Inflammatory macrophage treated with lipopolysaccharide for 1 hour (primary cell): ENCODE data around the gene SEPTIN11.
"Not testable (repeated sequence)": the region's sequence is repeated elsewhere in the genome, so short reads cannot be mapped to it uniquely, and the experiment has no call there.

Experiments used
- DNase-seq, 2 donors: peaks; one replicate each; pipeline ENCODE4 v3.0.0-alpha.2; 2020 to 2022

SEPTIN11 gene

DNA sequence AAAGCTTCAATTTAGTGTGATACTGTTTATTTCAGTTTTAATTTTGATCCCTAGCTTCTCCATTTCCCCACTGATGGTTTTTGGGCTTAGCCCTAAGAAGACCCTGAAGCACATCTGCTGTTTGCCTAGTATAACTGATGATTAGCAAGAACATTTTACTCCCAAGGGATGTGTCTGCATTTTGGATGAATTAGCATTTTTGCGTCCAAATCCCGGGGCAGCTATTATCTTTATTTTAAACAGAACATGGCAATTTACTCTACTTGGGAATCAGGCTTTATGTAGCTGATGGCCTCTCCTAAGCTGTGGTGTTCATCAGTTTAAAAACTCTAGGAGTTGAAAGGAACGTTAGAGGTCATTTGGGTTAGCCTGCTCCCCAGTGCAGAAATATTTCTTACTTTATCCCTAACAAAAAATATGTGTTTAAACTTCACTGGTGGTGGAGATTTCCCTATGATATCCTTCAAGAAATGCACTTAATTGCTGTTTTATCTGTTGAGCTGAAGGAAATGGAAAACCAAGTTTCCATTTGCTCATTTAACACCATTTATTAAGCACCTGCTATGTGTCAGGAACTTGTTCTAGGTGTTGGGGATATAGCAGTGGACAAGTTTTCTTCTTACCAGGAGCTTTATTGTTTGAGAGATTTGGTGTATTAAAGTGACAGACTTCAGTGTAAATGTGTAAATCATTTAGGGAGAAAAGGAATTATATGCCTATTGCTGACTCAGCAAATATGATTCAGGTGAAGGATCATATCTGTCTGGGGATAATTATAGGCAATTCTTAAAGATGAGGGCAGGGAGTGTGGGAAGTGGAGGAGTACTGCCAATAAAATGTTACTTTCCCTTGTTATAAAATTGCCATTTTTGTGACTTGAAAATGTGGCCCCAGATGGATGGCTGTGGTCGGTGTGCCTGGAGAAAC, 3.4 kb downstream of the SEPTIN11 start:
- no peak for DNase-seq

DNA sequence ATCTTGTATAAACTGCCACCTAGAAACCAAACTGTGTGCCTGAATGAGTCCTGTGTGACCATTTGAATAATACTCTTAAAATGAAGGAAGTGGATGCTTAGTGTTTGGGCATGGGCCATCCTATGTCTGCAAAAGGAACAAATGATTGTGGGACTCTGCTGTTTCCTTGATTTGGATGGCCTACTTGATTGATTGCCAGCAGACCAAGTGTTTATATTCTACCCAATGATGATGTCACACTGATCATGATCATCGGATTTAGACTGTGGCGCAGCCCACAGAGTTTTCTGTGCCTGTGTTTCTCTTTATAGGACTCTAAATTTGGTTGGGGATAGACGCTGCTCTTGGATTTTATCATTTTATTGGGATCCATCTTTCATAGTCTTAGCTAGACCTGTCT, 4.4 kb downstream of the SEPTIN11 start:
- no peak for DNase-seq

DNA sequence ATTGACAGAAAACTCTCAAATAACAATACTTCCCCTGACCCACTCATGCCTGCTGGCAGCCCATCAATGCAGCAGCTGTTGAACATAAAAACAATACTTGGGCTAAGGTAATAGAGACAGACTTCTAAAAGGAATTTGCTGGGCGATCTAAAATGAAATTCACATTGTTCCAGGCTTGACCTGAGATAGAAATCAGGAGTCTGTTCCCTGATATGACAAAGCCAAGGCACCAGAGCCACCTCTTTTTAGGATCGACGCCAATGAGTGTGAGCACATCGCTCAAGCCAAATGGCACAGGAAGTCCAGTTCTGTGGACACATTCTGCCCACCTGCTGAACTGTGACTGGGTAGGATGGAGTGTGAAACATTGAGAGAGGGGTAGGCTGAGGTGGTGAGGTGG, 4.9 kb downstream of the SEPTIN11 start:
- no peak for DNase-seq

DNA sequence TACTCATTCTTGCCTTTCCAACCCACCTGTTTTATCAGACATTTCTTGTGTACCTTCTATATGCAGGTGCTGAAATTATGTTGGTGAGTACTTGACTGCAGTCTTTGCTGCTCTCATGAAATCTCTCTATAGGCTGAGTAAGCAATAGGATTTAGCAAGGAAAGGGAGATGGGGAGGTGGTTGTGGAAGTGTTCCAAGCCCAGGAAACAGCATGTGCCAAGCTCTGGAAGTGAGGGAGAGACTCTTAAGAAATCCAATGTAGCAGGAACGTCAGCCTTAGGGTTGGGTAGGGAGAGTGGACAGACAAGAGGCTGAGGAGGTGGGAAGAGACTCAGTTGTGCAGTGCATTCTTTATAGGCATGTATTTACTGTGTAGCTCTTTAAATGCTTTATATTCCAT, 5.6 kb downstream of the SEPTIN11 start:
- DNase-seq = no peak

DNA sequence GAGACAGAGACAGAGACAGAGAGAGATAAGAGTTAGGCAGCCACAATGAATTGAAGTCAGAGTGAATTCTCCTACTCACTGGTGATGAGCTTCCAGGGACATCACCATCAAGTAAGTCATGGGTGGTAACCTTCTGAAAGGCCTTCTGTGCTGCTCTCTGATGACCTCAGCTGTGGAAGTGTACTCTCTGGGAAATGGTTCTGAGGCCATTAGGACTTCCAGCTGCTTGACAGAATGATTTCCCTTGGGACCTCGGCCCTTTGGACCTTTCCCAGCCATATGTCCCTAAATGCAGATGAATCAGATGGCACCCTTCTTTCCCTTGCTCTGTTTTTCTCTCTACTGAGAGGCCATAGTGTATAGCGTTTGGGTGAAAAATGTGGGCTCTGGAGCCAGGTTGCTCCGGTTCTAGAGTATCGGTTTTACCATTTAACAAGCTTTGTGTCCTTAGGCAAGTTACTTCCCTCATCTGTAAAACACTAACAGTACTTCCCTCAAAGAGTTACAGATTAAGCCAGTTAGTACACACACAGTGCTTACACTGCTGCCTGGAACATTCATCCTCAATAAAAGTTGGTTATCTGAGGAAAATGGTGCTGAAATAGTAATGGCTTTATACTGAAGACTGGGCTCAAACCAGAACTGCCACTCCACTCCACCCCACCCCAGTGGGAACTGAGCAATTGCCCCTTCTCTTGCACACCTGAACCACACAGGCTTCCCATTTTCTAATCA, 7.6 kb downstream of the SEPTIN11 start:
- DNase-seq = peak in 1 of 2 donors; percentile 26

DNA sequence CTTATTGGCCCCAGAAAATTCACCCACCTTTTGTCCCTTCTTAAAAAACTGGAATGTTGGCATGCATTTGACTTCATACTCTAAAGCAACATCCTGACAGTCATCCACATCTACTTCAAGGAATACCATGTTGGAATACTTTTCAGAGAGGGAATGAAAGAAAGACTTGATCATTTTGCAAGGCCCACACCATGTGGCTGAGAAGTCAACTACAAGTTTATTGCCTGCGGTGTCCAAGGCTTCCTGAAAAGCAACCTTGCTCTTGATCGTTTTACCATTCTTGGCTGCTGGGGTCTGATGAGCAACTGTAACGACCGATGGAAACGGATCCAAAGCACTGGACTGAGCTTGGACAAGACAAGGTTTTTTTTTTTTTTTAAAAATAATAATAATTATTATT, 9.3 kb downstream of the SEPTIN11 start:
- DNase-seq = no peak

DNA sequence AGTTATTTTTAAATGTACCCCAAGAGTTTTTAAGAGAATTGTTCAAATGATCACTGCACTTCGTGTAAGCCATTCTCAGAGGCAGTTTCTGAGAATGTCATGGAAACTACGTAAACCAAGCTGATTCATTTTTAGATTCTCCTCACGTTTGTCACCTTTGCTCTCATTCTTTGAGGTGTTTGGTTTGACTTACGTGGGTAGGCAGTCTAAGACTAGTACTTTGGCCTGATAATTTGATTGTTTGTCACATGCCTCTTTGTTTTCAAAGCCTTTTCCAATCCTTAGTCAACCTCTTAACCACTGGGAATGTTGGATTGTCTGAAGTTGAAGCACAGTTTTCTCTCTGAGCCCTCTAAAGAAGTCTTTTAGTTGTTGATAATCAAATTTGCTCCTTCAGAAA, 10.5 kb downstream of the SEPTIN11 start:
- DNase-seq = no peak

DNA sequence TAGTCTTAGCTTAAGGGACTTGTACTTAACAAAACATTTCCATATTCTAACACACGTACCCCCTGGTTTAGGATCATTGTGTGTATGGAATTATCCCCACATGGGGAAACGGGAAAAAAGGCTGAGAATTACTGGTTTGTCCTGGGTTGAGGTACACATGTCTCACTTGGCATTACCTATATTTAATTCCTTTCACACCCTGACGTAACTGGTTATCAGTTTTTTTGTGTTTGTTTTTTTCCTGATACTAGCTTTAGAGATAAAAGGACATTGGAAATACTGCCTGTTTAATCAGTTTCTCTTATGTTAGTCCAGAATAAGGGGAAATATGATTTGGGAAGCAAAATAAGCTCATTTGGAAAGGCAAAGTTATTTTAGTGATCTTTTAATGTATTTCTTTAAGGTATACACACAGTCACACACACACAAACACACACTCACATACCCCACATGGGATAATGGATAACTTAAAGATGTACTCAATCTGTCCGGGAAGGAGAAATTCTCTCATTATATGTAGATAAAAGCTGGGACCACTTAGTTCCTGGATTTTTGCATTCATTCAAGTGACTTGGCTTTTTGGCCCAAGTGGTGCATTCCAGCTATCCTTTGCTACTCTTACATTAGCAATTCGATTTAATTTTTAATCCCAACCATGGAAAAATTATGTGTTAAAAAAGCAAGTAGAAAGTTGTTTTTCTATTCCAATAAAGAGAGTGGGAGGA, 13.0 kb downstream of the SEPTIN11 start:
- no peak for DNase-seq

DNA sequence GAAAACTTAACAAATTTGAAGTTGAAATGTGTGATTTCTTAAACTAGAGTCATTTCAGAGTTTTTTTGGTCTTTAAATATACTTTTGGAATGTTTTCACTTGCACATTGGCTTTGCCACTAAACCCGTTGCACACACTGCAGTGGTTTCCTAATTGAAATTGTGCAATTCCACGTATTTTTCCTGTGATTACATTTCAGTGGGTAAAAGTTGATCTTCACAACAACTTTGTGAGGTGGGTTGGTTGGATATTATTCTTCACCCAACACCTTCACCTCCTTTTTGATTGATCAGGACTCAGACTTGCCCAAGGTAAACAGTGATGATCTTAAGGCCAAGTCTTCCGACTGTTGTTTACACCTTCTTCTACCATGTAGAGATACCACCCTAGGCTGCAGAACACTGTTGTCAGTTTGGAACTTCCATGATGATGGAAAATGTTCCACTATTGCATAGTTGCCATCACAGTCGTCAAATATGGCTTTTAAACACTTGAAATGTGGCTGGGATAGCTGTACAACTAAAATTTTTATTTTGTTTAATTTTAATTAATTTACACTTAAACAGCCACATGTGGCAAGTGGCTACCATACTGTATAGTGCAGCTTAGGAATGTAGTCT, 13.7 kb downstream of the SEPTIN11 start:
- DNase-seq = peak; percentile 82

DNA sequence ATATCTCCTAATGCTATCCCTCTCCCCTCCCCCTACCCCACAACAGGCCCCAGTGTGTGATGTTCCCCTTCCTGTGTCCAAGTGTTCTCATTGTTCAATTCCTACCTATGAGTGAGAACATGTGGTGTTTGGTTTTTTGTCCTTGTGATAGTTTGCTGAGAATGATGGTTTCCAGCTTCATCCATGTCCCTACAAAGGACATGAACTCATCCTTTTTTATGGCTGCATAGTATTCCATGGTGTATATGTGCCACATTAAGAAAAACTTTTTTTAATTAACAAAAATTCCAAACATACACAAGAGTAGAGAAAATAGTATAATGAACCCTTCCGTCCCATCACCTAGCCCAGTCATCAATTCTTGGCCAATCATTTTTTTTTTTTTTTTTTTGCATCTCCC, 14.4 kb downstream of the SEPTIN11 start:
- not testable (repeated sequence) for DNase-seq

DNA sequence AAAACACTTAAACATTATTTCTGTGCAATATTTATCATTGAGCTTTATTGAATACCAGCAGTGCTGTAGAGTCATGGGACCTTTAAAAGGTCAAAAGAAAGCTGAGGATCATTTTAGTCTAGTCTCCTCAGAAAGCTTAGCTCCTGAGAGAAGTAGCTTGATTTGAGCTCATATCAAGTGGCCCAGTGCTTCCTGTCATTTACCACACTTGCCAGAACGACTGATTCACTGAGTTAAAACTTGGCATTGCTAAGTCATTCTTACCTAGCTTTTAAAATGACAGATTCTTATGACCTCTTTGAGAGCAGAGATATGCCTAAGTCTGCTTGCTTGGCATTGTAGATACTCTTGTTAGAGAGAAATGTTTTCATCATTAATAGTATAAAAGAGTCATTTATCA, 15.2 kb downstream of the SEPTIN11 start:
- DNase-seq = no peak

DNA sequence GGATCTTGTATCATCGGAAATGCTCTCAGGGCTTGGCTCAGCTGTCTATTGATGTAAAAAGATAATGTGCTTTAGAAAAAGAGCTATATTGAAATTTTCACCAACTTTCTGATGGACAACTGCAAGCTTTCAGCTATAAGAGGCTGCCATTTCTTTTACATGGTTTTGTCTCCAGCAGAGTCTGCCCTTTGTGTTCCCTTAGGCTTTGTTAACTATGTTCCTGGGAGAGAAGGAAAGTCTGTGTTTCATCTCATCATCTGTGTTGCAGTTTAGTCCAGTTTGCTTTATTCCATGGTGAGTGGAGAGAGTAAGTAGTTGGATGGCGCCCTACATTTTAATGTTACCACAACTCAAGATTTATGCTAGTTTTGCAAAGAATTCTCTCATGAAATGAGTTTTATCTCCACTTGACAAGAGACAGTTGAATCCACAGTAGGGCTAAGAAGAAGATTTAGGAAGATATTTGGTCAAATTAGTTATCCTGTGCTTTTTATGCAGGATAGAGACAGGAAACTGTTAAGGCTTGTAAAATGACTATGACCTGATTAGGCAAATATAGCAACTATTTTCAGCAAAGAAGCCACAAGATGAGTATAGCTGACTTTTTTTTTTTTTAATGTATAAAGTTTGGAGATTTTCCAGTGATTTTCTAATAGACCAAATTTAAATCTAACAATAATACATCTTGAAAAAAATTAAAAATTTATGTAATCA, 16.5 kb downstream of the SEPTIN11 start:
- no peak for DNase-seq

DNA sequence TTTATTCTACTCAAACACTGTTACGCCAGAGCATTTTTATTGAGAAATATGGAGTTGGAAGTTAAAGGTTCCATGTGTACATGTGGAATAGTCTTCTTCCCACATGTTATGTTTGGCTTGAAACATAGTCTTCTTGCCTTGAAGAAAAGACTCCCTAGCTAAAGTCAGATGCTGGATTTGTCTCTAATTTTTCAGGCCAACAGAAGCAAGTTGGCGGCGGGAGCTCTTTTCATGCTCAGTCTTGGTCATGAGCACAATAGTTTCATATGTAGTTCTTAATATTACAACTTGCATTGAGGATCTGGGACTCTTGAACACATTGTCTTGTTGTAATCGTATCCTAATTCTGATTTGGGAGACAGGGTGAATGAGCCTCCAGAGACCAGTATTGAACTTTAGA, 19.4 kb downstream of the SEPTIN11 start:
- DNase-seq = no peak

DNA sequence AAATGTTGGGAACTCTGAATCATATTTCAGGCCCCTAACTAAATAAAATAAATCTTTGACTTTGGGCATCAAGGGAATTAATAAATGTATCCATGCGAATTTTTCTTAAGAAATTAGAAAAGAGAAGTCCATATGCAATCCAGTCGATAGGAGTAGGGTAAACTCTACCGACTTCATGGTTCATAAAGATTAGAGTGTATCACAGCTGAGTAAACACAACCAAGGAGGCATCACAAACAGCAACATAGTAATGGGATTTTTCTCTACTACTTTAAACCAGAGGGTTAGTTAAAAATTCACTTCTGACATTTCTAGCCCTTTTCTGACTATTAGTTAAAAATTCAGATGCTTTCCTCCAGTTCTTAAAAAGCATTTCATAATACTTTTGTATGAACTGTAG, 19.9 kb downstream of the SEPTIN11 start:
- DNase-seq = no peak

DNA sequence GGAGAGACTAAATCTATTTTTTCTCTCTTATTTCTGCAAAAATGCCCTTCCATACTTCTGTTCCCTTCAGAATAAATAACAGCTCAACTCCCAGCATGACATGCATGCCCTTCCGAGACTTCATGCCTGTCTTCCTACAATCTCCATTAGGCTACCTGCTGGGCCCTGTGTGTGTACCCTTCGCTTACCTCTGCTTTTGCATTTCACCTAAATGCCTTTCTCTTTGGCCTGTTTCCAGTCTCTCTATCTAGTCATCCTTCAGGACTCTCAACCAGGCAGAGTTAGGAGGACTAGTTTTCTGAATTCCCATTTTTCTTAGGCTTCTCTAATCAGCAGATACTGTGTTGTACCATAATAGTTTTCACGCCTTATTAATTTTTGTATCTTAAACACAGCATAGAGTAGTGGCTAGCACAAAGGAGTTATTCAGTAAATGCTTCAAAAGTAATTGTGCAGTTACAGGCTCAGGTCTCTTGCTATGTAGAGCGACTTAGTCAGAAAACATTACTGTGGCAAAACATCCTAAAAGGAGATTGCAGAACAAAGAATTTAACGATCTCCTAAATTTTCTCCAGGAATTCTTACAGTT, 20.5 kb downstream of the SEPTIN11 start:
- no peak for DNase-seq

DNA sequence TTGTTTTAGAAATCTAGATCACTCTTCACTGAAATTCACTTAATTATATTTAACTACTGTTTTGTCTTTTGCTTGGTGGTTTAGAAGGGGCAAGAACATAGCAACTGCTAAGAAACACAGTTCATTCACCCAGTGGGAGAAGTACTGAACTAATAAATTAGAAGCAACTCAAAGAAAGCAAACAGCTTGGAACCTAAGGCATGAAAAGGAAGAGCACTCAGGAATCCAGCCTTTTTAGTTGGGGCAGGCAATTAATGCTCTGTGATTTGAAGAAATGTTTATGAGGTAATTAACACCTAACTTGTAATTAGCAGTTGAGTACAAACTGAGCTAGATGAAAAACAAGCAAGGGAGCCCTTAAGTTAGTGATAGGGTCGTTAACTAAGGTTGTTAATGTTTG, 22.8 kb downstream of the SEPTIN11 start:
- DNase-seq = no peak

DNA sequence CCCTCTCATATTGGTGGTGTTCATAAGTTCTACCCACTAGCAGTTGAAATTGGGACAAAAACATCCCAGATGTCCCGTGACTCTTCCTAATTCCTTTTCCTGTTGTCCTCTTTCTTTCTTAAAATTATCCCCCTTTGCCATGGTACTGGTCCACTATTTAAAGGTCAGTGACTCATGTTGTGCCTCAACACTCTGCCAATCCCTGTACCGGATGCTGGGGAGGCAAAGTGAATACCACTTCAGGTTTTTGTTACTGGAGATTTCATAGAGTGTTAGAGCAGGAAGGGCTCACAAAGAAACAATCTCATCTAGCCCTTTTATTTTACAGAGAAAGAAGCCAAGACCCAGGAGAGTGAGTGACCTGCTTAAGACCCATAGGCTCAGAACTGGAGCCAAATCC, 24.6 kb downstream of the SEPTIN11 start:
- no peak for DNase-seq

DNA sequence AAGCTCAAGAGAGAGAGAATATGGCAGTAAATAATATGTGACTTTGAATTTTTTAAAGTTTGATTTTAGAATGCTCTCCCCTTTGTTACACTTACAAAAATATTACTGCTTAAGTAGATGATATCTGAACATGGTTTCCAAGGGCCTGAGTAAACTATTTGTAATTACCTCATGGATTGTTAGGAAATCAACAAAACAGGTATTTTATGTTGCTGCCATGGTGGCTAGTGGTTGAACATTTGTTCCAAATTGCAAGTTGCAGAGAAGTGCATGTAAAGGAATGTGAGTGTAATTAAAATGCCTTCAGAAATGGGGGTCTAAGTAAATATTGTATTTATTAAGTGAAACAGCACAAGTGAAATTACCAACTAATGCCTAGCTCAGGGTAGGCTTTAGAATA, 27.6 kb downstream of the SEPTIN11 start:
- DNase-seq = no peak

DNA sequence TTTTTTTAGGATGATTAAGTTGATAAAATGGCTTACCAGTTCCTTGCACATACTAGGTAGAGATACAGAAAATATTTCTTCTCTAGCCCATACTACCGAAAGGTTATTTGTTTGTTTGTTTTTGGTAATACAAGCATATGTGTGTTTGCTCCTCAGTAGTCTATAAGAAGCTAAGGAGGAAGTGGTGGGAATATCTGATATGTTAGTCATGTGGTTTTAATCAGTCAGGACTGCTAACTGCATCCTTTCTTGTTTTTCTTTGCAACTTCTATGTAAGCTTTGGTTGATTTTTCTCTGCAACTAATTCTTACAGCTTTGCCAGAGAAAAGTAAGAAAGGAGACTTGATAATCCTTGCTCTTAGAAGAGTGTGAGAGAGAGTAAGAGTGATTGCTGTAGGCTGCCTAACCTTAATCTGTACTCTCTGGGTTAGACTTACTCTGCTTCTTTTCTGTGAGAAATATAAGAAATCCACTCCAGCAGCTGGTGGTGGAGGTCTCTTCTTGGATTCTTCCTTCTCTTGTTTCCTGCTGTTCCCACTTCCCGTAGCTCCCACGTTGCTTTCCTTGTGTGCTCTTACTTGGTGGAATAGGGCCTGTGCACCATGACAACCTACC, 28.3 kb downstream of the SEPTIN11 start:
- DNase-seq = no peak

DNA sequence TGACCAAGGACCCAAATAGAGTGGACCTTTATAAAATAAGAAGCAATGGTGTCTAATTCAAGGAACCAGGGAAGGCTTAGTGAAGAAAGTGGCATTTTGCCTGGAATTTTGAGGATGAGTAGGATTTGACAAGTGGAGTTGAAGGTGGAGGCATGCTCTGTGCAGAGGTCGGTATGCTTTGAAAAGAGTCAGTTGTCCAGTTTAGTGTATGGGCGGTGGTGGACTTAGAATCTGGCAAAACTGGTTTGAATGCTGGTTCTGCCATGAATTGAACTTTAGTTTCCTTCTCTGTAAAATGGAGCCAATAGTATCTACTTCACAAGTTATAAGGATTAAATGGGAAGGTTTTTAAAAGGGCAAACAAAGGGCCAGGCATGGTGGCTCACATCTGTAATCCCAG, 29.7 kb downstream of the SEPTIN11 start:
- DNase-seq = no peak

DNA sequence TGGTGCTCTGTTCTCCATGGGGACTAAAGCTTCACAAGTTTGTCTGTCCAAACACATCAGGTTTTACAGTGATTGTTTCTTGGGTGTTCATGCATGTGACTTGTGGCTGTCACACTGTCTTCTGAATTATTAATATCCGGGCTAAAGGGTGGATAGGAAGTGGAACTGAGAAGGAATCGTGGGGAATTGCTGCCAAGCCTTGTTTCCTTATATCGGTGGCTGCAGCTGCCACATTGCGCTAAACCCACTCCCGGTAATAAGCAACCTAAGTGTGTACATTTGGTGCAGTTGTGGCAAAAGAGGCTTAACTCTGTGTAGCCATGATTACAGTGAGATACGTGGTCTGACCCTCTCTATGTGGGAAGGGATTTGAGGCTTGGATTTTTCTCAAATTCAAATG, 30.7 kb downstream of the SEPTIN11 start:
- peak; percentile 42 to 61 for DNase-seq

DNA sequence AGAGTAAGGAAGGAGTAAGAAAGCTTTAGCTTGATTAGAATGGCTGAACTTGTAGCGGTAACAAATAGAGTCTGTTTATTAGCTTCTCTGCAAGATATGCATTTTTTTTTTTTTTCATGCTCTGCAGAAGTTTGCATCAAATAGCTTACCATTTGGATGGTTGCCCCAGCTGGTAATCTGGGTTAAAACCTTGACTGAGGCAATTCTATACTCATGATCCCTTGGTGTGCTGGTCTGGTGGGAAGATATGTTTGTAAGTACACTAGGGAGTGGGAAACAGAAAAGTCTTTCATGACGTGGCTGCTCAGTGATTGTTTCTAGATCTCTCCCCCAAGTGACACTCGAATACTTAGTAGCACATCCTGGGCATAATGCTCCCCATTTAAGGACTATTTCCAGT, 32.1 kb downstream of the SEPTIN11 start:
- no peak for DNase-seq
